ENCODE measurements around the gene FAM81A. TPM values are rescaled to one million over a fixed set of nuclear protein-coding genes. Genes with fewer than 3 reads are reported as not detected.

The FAM81A gene
- total RNA-seq, 3 donors from 2014 or later (not counting 1 experiment from before 2014, with no cell fraction given), result 1.0 TPM; not detected in 2

DNA sequence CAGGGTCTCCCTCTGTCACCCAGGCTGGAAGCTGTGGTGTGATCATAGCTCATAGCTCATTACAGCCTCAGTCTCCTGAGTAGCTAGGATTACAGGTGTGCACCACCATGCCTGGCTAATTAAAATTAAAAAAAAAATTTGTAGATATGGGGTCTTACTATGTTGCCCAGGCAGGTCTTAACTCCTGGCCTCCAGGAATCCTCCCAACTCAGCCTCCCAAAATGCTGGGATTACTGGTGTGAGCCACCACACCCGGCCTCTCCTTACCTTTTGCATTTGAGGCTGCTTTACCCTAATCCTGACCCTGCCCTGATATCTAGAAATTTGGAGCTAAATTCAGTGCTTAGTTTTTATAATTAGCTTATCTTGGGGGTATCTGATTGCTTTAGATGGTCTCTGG is 90.4 kb downstream of the FAM81A start:
- no peak overlapping the region for H3K27ac Mint-ChIP-seq
- ATAC-seq, result no peak

GRCh38 chr15:59528961-59529402 is 91.0 kb downstream of the FAM81A start:
- no peak overlapping the region for H3K27ac ChIP-seq (ENCODE audit: low read length)
- no peak overlapping the region for H3K27ac Mint-ChIP-seq
- H3K4me3 Mint-ChIP-seq, result no peak overlapping the region
- H3K9me3 ChIP-seq (ENCODE audit: control insufficient read depth, insufficient read depth, low read length), result no peaks in the 10 kb centered on the region
- intact Hi-C loops (cut with micrococcal nuclease), result loop anchor here (1.0 to 5.0 kb wide), 4 partner anchors 282 to 1967 kb away; no protein-coding TSS in a partner anchor
- H3K4me3 ChIP-seq (ENCODE audit: low read length), result no peak overlapping the region
- no peaks in the 10 kb centered on the region for H3K36me3 ChIP-seq (ENCODE audit: control insufficient read depth, insufficient read depth, low read length)
- H3K27me3 Mint-ChIP-seq (ENCODE audit: low read depth in 2 of 2), result peaks cover 14 to 34% of the 10 kb centered on the region in 2 donors
- peaks cover 9 to 18% of the 10 kb centered on the region in 2 donors for H3K4me1 Mint-ChIP-seq
- peak; percentile 81 to 88 (median 88) for ATAC-seq
- 2% methylated on average over 7 of the region's 8 CpGs for WGBS (ENCODE audit: insufficient coverage)
- H3K36me3 Mint-ChIP-seq, result no peaks in the 10 kb centered on the region
- DNase-seq, result peak; percentile 51 to 82
- H3K9me3 Mint-ChIP-seq, result no peaks in the 10 kb centered on the region
- peaks cover 1% of the 10 kb centered on the region for H3K27me3 ChIP-seq (ENCODE audit: control insufficient read depth, insufficient read depth, low read length)
- peaks cover 13% of the 10 kb centered on the region for H3K4me1 ChIP-seq (ENCODE audit: control insufficient read depth, insufficient read depth, low read length)
- peak; percentile 78 for TF ChIP-seq CTCF (IDR thresholded peaks at IDR 0.05)

More for the DNA sequence above, 90.4 kb downstream of the FAM81A start:
- no peaks in the 10 kb centered on the region for H3K36me3 ChIP-seq (ENCODE audit: control insufficient read depth, insufficient read depth, low read length)
- Mint-ChIP-seq H3K9me3 (no peaks in the 10 kb centered on the region), H3K4me3 (no peak overlapping the region), H3K4me1 (peaks cover 15 to 24% of the 10 kb centered on the region in 2 donors), H3K36me3 (no peaks in the 10 kb centered on the region), H3K27me3 (ENCODE audit: low read depth in 2 of 2) (peaks cover 16 to 40% of the 10 kb centered on the region in 2 donors)
- DNase-seq, result no peak
- no peak for TF ChIP-seq CTCF (IDR thresholded peaks at IDR 0.05)
- H3K4me3 ChIP-seq (ENCODE audit: low read length), result no peak overlapping the region
- H3K4me1 ChIP-seq (ENCODE audit: control insufficient read depth, insufficient read depth, low read length), result peaks cover 19% of the 10 kb centered on the region
- intact Hi-C loops (cut with micrococcal nuclease), result loop anchor here (5.0 kb wide), 1 partner anchor 1966 kb away; no protein-coding TSS in a partner anchor
- peaks cover 2% of the 10 kb centered on the region for H3K27me3 ChIP-seq (ENCODE audit: control insufficient read depth, insufficient read depth, low read length)
- 100% methylated on average over 1 of the region's 1 CpG for WGBS (ENCODE audit: insufficient coverage)
- no peaks in the 10 kb centered on the region for H3K9me3 ChIP-seq (ENCODE audit: control insufficient read depth, insufficient read depth, low read length)
- H3K27ac ChIP-seq (ENCODE audit: low read length), result no peak overlapping the region

DNA sequence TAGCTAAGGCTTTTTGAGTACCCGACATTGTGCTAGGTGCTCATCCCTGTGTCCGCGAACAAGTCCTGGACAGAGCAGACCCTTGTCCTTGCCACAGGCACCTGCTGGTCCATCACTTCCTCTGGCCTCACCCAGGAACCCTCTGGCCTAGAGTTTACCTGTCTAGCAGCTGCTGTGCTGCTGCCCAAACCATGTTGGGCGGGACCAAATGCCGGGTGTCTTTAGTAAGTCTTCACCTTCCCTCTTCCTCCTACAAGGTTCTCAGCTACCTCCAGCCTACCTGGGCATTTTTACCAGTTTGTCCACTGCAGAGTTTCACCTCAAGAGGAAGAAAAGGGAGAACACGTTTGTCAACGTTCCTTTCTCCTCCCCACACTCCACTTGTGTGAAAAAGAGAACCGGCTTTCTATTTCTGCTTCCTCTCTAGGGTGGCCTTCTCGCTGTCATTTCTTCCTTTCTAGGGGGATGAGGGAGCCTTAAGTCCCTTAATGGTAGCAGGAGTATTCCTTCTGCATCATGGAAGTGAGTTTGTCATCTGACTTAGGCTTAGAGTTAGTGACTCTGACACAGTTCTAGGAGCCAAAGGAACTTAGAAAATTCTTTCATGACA is 93.2 kb downstream of the FAM81A start:
- Histone ChIP-seq H3K36me3 (ENCODE audit: control insufficient read depth, insufficient read depth, low read length) (no peaks in the 10 kb centered on the region), H3K4me1 (ENCODE audit: control insufficient read depth, insufficient read depth, low read length) (no peaks in the 10 kb centered on the region), H3K27me3 (ENCODE audit: control insufficient read depth, insufficient read depth, low read length) (no peaks in the 10 kb centered on the region), H3K4me3 (ENCODE audit: low read length) (no peak overlapping the region), H3K27ac (ENCODE audit: low read length) (no peak overlapping the region), H3K9me3 (ENCODE audit: control insufficient read depth, insufficient read depth, low read length) (no peaks in the 10 kb centered on the region)
- Mint-ChIP-seq H3K27ac (no peak overlapping the region), H3K36me3 (no peaks in the 10 kb centered on the region), H3K9me3 (no peaks in the 10 kb centered on the region), H3K4me1 (peaks cover 0 to 10% of the 10 kb centered on the region in 2 donors), H3K4me3 (no peak overlapping the region), H3K27me3 (ENCODE audit: low read depth in 2 of 2) (peaks cover 13 to 32% of the 10 kb centered on the region in 2 donors)
- ATAC-seq (no peak), DNase-seq (no peak)
- 56% methylated on average over 7 of the region's 9 CpGs for WGBS (ENCODE audit: insufficient coverage)
- no peak for TF ChIP-seq CTCF (IDR thresholded peaks at IDR 0.05)
- intact Hi-C loops (cut with micrococcal nuclease), result no loop called here
